H1 (cell line): ENCODE results near the gene SLC6A18.

Source experiments
- CTCF ChIP-seq, 3 experiments: IDR thresholded peaks; 1 replicate in 2 of 3; 2 replicates in 1 of 3; pipeline versions ENCODE4 v1.5.1 to v1.6.1; 2011; ENCODE audit warnings: low read length in 3 of 3, mild to moderate bottlenecking in 3 of 3, inconsistent platforms in 2 of 3, low read depth in 1 of 3, moderate library complexity in 1 of 3; ENCODE audit not compliant: insufficient read depth in 1 of 3; ENCODE audit errors: control extremely low read depth in 1 of 3
- EGR1 ChIP-seq: IDR thresholded peaks from 2 replicates; pipeline ENCODE4 v1.6.1; 2011; ENCODE audit warnings: low read depth, low read length, borderline replicate concordance
- EP300 ChIP-seq, 2 experiments: IDR thresholded peaks; 1 replicate in 1 of 2; 2 replicates in 1 of 2; pipeline ENCODE4 v1.6.1; 2011 to 2012; ENCODE audit warnings: low read depth in 2 of 2, low read length in 2 of 2, mild to moderate bottlenecking in 2 of 2, borderline replicate concordance in 1 of 2, inconsistent platforms in 1 of 2, moderate library complexity in 1 of 2
- EZH2 ChIP-seq: fragments of 200-600 bp; sonication (generic); IDR thresholded peaks from 2 replicates; pipeline ENCODE4 v1.7.1; 2012; ENCODE audit warnings: low read depth, mild to moderate bottlenecking, moderate library complexity, low read length, inconsistent platforms; ENCODE audit not compliant: severe bottlenecking
- HDAC2 ChIP-seq, 2 experiments: fragments of 300-600 bp in 1 of 2; sonication (generic) in 1 of 2; IDR thresholded peaks; 2 replicates each; pipeline ENCODE4 v1.6.1; 2011 to 2012; ENCODE audit warnings: low read depth in 2 of 2, low read length in 2 of 2, mild to moderate bottlenecking in 2 of 2, moderate library complexity in 2 of 2, borderline replicate concordance in 1 of 2, inconsistent platforms in 1 of 2
- JUN ChIP-seq: IDR thresholded peaks from 2 replicates; pipeline ENCODE4 v1.6.1; 2011; ENCODE audit warnings: low read depth, mild to moderate bottlenecking, improper control_type of control experiment, low read length
- JUND ChIP-seq: IDR thresholded peaks from 2 replicates; pipeline ENCODE4 v1.6.1; 2011; ENCODE audit warnings: mild to moderate bottlenecking, improper control_type of control experiment, low read length
- KDM5A ChIP-seq: fragments of 200-600 bp; IDR thresholded peaks from 2 replicates; pipeline ENCODE4 v1.7.1; 2012; ENCODE audit warnings: mild to moderate bottlenecking, low read length, inconsistent platforms, mixed read lengths
- MAFK ChIP-seq: IDR thresholded peaks from 2 replicates; pipeline ENCODE4 v1.6.1; 2012; ENCODE audit warnings: low read depth, mild to moderate bottlenecking, improper control_type of control experiment, low read length
- POLR2A ChIP-seq, 2 experiments: IDR thresholded peaks; 1 replicate in 1 of 2; 2 replicates in 1 of 2; pipeline ENCODE4 v1.6.1; 2011; ENCODE audit warnings: low read depth in 2 of 2, low read length in 2 of 2, mild to moderate bottlenecking in 2 of 2; ENCODE audit errors: control extremely low read depth in 1 of 2
- POLR2AphosphoS5 ChIP-seq: IDR thresholded peaks from 2 replicates; pipeline ENCODE4 v1.6.1; 2011; ENCODE audit warnings: low read depth, low read length

- TF ChIP-seq POLR2A (IDR thresholded peaks at IDR 0.05; ENCODE audit: control extremely low read depth in 1 of 2, low read depth in 2 of 2, low read length in 2 of 2), result no peak
- no peak for TF ChIP-seq CTCF (IDR thresholded peaks at IDR 0.05; ENCODE audit: control extremely low read depth in 1 of 3, insufficient read depth in 1 of 3, low read depth in 1 of 3, low read length in 3 of 3)
- TF ChIP-seq MAFK, result no peak
- TF ChIP-seq EZH2, result no peak
- no peak for TF ChIP-seq EP300 (IDR thresholded peaks at IDR 0.05; ENCODE audit: borderline replicate concordance in 1 of 2, low read depth in 2 of 2, low read length in 2 of 2)
- TF ChIP-seq JUND, result no peak
- TF ChIP-seq KDM5A, result no peak
- TF ChIP-seq HDAC2 (IDR thresholded peaks at IDR 0.05; ENCODE audit: borderline replicate concordance in 1 of 2, low read depth in 2 of 2, low read length in 2 of 2), result no peak
- no peak for TF ChIP-seq JUN
- no peak for TF ChIP-seq EGR1
- TF ChIP-seq POLR2AphosphoS5, result no peak
Measured at GRCh38 chr5:1189269-1189668, 35.9 kb upstream of the SLC6A18 start.
